Limb (tissue), 2 donors: ENCODE results near the gene ODAD2.
"Not testable (repeated sequence)": the region's sequence is repeated elsewhere in the genome, so short reads cannot be mapped to it uniquely, and the experiment has no call there.

Experiments used
- DNase-seq, 2 donors: peaks; one replicate each; pipeline ENCODE4 v3.0.0-alpha.2; 2016; ENCODE audit errors: extremely low spot score in 2 of 2

Gene ODAD2, protein sequence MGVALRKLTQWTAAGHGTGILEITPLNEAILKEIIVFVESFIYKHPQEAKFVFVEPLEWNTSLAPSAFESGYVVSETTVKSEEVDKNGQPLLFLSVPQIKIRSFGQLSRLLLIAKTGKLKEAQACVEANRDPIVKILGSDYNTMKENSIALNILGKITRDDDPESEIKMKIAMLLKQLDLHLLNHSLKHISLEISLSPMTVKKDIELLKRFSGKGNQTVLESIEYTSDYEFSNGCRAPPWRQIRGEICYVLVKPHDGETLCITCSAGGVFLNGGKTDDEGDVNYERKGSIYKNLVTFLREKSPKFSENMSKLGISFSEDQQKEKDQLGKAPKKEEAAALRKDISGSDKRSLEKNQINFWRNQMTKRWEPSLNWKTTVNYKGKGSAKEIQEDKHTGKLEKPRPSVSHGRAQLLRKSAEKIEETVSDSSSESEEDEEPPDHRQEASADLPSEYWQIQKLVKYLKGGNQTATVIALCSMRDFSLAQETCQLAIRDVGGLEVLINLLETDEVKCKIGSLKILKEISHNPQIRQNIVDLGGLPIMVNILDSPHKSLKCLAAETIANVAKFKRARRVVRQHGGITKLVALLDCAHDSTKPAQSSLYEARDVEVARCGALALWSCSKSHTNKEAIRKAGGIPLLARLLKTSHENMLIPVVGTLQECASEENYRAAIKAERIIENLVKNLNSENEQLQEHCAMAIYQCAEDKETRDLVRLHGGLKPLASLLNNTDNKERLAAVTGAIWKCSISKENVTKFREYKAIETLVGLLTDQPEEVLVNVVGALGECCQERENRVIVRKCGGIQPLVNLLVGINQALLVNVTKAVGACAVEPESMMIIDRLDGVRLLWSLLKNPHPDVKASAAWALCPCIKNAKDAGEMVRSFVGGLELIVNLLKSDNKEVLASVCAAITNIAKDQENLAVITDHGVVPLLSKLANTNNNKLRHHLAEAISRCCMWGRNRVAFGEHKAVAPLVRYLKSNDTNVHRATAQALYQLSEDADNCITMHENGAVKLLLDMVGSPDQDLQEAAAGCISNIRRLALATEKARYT

DNA sequence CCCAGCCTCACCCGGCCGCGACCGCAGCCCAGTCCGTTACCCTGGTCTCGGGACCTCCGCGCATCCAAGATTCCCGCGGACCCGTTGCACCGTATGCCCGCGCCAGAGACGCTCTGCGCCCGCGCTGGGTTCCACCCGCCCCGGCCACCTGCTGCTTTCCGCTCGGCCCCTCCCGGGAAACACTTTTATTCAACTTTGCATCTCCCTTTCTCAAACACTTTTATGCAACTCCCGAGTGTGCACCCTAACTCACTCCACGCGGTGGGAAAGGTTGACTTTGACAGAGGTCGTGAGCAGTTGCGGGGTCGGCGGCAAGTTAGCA is at the start of gene ODAD2:
TSS of gene ODAD2 (minus strand) at position 126 of the 322 bp plus-strand sequence. CDS start 3,937 bp downstream, outside the sequence.
- DNase-seq: no peak

DNA sequence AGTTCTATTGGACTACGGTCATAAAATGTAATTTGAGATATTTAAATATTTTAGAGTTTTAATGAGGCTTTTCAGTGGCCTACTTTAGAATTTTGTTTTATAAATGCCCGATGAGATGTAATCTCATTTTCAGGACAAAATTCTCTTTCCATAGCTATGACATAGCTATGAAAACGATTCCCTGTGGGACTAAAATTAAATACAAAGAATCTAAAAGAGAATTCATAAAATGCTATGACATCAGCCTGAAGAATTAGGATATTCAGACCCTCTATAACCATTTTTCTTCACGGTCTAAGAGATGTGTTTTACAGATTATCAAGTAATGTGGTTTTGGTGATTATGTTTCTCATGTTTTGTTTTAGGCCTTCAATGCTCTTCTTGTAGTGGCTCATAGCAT is 48.2 kb upstream of the ODAD2 start:
- peak in 1 of 2 donors; percentile 8 for DNase-seq

DNA sequence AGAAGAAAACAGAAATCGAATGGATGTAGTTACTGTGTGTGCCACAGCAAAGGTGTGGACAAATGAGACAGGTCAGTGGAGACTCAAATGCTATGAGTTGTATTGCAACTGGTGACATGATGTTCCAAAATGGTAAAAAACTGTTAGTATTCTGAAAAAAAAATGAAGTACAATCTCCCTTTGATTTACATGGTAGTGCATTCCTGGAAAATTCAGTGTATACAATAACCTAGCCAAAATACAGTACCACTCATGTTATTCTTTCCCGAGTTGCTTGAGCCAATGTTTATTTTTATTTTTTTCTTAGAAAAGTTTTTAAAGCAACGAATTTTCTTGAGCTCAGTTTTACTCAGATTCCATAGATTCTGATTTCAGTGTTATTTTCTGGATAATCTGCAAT is 47.7 kb upstream of the ODAD2 start:
- DNase-seq: no peak

DNA sequence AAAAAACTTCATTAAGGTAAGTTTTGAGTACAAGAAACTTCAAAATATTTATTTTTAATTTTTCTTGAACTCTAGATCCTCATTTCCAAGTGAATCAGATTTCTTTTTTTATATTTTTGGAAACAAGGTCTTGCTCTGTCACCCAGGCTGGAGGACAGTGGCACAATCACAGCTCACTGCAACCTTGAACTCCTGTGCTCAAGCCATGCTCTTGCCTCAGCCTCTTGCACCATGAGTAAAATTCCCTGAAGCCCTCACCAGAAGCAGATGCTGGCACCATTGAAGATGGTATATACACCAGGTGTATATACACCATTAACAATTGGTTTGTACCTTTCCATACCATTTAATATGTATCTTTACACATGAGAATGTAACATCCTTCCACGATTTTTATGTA is 45.1 kb upstream of the ODAD2 start:
- no peak for DNase-seq

DNA sequence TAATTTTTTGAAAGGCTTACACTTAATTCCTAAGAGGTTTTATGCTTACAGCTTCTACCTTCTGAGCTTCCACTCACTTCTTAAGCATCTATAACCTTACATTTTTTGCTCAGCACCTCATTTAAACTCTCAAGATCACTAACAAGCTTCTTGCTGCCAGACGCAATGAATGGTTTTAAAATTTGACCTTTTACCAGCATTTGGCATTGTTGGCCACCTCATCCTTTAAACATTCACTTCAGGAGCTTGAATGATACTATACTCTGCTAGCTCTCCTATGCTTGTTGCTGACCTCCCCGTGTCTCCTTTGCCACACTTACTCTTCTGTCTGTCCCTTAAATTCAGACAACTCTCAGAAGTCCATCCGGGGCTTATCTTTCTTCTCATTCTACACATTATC is 37.7 kb upstream of the ODAD2 start:
- no peak for DNase-seq

DNA sequence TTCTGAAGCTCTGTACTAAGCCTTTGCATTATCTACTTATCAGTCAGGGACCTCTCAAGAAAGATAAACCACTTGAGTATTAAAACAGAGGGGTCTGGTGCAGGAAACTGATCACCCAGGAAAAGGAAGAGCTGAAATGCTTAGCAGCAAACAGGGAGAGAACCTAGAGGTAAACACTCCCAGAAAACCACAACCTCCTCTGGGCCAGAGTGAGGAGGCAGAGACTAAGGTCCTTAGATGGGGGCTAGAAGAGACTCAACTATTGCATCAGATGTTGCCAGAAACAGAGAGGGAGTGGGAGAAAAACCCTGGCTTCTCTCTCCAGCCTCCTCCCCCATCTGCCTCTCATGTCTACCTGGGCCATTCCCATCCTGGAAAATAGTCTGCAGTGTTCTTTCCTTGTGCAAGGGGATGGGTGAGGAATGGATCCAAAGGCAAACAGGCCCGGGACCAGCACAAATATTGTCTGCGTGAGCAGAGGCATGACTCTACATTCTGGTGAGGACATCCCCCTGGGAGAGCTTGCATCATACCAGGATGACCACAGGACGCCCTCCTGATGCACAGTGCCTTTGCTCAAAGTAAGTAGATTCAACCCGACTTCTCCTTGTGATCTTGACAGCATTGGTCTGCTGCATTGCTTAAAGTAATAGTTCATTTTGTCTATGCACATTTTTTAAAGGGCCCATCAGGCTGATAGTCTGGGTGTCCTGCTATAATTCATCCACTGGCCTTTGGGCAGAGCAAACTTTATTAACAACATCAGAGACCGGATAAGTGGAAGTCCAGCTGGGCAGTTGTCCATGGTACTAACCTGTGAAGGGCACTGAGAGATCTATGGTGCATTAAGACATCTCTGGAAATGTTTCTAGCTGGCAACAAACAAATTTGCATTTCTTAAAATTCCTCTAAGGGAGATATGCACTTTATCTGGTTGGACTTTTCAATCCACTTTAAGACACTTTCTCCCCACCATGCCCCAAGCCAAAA is 22.4 kb upstream of the ODAD2 start:
- DNase-seq: no peak

DNA sequence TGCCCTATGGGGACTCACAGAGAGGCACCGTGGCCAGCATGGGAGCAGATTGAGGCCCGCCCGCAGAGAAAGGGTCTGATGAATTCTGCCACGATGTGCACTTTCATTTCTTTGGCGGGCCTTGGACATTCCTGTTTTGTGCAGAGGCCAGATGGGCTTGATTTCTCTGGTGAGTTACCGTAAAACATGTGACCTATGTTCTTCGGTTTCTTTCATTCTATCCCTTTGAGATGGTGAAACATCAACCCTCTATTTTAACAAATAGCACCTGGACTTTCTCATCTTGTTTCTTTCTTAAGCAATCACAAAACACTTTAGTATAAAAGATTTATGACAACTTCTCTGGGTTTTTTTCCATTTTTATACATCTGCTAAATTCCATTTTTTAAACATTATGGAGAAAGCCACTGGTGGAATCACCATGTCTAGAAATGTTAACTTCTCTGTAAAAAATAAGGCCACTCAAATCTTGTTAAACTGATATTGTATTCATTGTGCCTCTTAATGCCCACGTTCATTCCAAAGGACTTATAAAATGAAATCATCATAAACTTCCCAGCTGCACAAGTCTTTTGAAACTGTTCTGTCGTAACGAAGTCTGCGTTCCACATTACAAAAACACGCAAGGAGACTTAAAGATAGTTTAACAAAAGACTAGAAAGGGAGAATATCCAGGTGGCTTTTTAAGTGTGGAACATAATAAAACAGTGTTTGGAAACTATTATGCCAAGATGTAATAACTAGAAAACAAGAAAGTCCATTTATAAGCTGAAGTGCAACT is 21.4 kb upstream of the ODAD2 start:
- peak in 1 of 2 donors; percentile 38 for DNase-seq

DNA sequence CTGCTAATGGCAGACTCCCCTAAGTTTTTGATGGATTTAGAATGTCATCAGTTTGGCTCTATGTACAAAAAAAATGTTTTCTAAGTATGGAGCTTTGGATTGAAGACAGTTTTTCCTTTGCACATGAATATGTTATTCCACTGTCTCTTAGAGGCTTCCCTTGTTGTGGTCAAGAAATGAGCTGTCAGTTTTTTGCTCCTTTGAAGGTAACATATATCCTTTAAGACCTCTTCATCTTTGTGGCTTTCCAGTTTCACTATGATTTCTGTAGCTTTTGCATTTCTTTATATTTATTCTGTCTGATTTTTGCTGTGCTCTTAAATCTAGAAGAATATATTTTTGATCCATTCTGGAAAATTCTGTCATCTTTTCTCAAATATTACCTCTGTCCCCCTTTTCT is 15.8 kb upstream of the ODAD2 start:
- DNase-seq: no peak

DNA sequence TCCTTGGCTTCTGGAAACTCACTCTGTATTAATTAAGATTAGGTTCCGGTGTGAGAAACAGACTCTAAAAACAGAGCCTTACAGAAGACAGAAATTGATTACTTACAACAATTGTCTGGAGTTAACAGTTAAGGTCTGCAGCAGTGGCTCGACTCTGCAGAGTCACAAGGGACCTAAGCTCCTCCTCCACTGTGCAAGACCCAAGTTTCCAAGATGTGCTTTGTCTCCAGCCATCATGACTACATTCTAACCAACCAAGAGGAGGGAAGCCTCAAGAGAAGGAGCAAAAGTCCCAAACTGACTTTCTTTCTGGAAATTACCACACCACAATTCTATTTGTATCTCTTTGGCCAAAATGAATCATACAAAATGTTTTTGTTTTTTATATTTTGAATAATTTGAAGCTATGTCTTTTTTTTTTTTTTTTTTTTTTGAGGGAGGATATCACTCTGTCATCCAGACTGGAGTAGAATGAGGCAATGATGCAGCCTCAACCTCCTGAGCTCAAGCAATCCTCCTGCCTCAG is 14.2 kb upstream of the ODAD2 start:
- no peak for DNase-seq

DNA sequence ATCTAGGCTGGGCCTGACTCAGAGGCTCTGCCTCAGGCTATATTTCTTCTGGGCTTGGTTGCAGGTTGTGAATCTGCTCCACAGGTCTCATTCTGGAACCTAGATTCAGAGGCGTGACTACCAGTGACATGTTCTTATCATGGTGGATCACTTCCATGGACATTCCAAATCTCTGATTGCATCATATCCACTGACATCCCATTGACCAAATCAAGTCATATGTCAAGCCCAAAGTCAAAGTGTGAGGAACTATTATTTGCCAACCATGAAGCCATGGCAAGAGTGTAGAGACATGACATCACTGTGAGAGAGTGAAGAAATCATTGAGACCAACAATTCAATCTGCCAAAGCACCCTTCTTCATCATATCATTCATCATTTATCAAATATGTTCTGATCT is 11.9 kb upstream of the ODAD2 start:
- DNase-seq: no peak

DNA sequence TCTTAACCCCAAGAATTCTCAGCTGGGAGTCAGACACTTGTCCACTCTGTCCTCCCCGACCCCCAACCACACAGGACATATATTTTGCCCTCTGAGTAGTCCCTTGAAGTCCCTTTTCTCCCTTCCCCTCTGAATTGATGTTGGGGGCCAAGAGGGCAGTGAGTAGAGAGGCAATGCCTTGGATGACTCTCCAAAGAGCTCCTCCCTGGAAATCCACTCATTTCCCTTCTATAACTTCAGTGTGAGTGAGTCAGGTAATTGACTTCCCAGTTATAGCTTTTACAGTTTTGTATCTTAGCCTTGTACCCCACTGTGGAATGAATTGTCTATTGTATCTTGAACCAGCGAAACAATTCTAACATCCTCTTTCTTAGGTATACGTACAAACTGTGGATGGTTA is 9.2 kb upstream of the ODAD2 start:
- no peak for DNase-seq

DNA sequence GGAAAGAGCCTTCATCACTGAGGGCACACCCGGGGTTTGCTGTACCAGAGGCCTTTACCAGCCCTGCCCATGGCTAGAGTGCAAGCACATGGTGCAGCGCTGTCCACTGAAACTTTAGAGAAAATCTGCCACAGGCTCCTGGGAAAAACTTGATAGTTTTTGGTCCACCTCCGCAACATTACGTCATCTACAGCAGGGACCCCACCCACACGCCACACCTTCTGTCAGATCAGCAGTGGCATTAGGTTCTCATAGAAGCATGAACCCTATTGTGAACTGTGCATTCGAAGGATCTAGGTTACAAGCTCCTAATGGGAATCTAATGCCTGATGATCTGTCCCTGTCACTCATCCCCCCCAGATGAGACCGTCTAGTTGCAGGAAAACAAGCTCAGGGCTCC is 2.5 kb upstream of the ODAD2 start:
- DNase-seq: no peak

DNA sequence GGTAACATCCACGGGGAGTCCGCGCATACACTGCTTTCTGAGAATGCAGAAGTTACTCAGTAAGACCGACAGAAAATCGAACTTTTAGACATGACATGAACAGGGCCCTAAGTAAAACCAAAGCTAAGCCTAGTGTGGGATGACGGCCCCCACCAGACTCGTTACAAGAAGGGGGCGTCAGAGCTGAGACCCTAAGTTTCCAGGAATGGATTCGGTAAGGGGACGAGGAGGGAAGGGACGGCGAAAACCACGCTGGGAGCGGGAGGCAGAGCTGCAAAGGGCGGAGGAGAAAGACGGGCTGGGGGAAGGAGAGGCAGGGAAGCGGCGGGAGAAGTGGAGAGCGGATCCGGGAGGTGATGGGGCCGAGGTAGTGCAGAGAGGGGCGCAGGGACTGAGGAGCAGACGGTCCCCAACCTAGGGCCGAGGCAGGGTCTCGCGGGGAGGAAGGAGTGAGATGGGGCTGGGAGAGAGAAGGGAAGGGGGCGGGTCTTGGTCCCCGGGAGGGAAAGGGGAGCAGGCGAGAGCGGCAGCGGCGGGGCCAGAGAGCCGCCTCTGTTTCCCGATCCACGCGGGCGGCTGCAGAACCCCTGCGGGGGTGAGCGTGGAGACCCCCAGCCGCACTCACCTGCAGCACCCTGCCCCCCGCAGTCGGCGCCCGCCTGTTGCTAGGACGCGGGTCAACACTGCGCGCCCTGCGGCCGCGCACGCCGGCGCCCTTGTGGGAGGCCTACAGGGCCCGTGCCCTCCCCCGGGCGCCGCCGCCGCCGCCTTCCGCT is 513 bp downstream of the ODAD2 start:
- peak; percentile 51 to 81 for DNase-seq

DNA sequence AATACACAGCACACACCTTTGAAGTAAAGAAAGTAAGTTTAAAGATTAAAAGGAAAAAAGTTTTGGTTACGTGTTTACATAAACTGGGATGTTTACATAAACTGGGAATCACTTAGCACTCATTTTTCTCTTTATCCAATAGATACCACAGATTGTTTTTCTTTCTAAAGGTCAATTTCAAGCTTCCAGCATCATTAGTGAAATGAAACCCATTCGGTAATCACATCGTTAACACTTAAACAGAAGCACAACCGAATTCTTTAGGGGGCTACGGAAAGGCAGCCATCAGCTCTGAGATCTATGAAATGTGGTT is 1.1 kb downstream of the ODAD2 start:
- no peak for DNase-seq

DNA sequence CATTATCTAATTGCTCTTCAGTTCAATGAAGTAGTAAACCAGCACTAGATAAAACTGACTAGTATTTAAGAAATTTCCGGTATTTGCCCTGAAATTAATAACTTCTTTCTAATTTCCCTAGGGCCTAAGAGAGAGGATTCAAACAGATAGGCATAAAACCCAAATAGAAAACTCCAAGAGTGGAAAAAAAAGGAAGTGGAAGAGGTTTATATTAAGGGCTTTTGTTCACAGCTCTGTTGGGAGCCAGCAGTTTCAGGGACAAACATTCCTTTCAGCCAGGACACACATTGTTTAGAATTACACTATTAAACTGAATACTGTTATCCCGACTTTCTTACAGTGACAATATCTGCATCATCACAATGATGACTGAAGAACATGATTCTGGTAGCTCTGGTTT is 3.6 kb downstream of the ODAD2 start:
- no peak for DNase-seq

DNA sequence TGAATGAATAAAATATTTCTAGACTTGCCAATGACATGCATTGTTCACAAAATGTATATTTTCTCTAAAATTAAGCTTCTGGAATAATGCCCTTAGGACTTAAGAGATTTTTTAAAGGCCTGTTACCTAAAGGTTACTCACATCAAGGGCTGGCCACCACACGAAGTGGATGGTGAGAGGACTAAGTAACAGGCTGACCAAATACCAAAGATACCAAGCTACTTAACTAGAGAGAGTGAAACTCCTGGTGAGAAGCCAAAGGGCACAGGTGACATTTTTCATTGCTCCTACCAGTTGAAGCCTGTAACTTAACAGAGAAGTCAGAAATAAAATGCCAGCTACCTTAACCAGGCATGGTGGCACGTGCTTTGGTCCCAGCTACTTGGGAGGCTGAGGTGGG is 9.5 kb downstream of the ODAD2 start:
- DNase-seq: not testable (repeated sequence)

DNA sequence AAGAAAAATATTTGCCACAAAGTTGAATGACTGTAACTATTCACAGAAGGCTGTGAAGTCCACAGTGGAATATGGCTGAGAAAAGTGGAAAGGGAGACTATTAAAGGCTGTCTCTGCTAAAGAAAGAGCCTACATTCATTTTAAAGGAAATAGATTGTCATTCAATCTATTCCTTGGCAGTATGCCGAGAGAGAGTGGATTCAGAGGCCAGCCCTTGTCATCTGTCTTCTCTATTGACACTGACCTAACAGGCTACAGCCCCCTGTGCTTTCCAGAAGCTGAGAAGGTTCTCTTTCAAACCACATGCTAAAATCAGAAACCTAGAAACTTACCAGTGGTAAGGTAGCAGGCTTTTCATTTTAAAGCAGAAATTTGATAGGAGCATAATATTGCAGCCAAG is 12.1 kb downstream of the ODAD2 start:
- no peak for DNase-seq

DNA sequence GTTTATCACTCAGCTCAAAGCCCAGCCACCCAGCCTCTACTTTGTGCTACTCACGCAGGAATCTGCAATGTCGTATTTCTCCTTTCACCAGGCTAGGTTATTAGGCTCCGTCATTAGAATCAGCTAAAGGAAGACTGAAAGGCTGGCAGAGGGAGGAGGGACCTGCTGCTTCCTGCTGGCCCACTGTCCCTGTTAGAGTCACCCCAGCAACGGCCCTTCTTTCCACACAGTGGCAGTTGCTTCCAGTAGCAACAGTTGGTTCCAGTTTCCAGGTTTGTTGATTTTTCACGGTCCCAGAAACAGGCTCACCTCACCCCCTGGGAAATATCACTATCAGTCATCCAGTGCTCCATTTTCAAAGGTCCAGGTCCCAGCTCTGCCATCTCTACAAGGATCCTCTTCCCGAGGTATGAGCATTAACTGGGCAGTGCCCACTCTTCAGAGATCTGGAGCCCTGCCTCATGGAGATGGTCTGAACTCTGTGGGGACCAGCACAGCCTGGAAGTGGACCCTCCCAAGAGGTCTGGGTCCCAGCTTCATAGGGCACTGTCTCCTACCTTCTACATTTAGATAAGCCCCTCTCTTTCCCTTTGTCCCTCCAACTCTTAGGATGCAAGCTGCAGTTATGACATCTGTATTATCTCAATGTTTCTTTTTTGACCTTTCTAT is 15.9 kb downstream of the ODAD2 start:
- no peak for DNase-seq

DNA sequence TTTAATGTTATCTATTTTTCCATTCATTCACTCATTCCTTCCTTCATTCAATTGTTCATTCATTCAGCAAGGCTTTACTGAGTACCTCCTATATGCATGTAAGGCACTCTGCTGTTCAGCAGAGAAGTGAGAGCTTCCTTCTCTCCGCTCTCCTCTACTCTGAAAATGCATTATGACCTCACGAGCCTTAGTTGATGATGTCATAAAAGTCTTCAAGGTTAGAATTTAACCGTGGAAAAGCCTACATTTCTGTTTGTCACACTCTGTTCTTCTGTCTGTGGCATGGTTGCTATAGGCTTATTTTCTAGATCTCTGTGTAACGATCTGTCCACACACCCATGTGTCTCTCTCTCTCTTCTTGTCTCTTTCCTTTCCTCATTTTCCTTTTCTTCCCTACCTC is 17.1 kb downstream of the ODAD2 start:
- DNase-seq: no peak
